Neuronal stem cell (in vitro differentiated cells): ENCODE results near the gene DNASE2.
A peak's percentile ranks its signal among the peaks of the same experiment; 100 is the strongest.

Source experiments
- DNase-seq: peaks from one replicate; pipeline ENCODE4 v3.0.0-alpha.2; 2013; ENCODE audit warnings: low spot score
- H2AFZ ChIP-seq: one replicate; pipeline ENCODE4 v1.6.1; 2013; ENCODE audit warnings: mild to moderate bottlenecking, low read length, inconsistent platforms
- H2AK5ac ChIP-seq: 2 replicates; pipeline ENCODE4 v1.6.1; 2013; ENCODE audit warnings: low read depth, mild to moderate bottlenecking, inconsistent platforms, low read length, moderate library complexity, mixed read lengths
- H2BK120ac ChIP-seq: 2 replicates; pipeline ENCODE4 v1.6.1; 2013; ENCODE audit warnings: low read depth, mild to moderate bottlenecking, inconsistent platforms, low read length, moderate library complexity, mixed read lengths
- H2BK12ac ChIP-seq: one replicate; pipeline ENCODE4 v1.6.1; 2013; ENCODE audit warnings: low read length, inconsistent platforms
- H2BK15ac ChIP-seq: 2 replicates; pipeline ENCODE4 v1.6.1; 2013; ENCODE audit warnings: mild to moderate bottlenecking, low read length, inconsistent platforms, mixed read lengths
- H2BK5ac ChIP-seq: one replicate; pipeline ENCODE4 v1.6.1; 2013; ENCODE audit warnings: inconsistent platforms, mild to moderate bottlenecking, low read length, moderate library complexity
- H3K14ac ChIP-seq: one replicate; pipeline ENCODE4 v1.6.1; 2013; ENCODE audit warnings: low read length, inconsistent platforms
- H3K18ac ChIP-seq: 2 replicates; pipeline ENCODE4 v1.6.1; 2013; ENCODE audit warnings: low read length, inconsistent platforms
- H3K23ac ChIP-seq: 2 replicates; pipeline ENCODE4 v1.6.1; 2013; ENCODE audit warnings: low read depth, mild to moderate bottlenecking, mixed read lengths, low read length, inconsistent platforms; ENCODE audit not compliant: poor library complexity
- H3K27ac ChIP-seq: replicated peaks from 3 replicates; pipeline ENCODE4 v1.5.1; 2013; ENCODE audit warnings: low read length, inconsistent platforms
- H3K27me3 ChIP-seq, 3 experiments: 2 replicates each; pipeline ENCODE4 v1.6.1; 2013; ENCODE audit warnings: low read length in 3 of 3, mild to moderate bottlenecking in 2 of 3, inconsistent platforms in 1 of 3, low read depth in 1 of 3, mixed read lengths in 1 of 3, moderate library complexity in 1 of 3; ENCODE audit not compliant: control insufficient read depth in 3 of 3, insufficient read depth in 3 of 3
- H3K36me3 ChIP-seq, 2 donors: replicated peaks in 1 of 2; 2 replicates each; pipeline ENCODE4 v1.6.1; 2013; ENCODE audit warnings: low read length in 2 of 2; ENCODE audit not compliant: control insufficient read depth in 2 of 2, insufficient read depth in 2 of 2
- H3K4ac ChIP-seq: 2 replicates; pipeline ENCODE4 v1.6.1; 2013; ENCODE audit warnings: inconsistent platforms, mild to moderate bottlenecking, low read length, moderate library complexity
- H3K4me1 ChIP-seq, 2 donors: 1 replicate in 1 of 2; 2 replicates in 1 of 2; pipeline ENCODE4 v1.6.1; 2013; ENCODE audit warnings: low read length in 2 of 2, low read depth in 1 of 2; ENCODE audit not compliant: control insufficient read depth in 2 of 2, insufficient read depth in 1 of 2
- H3K4me2 ChIP-seq: one replicate; pipeline ENCODE4 v1.6.1; 2013; ENCODE audit warnings: mild to moderate bottlenecking, low read length, inconsistent platforms; ENCODE audit not compliant: insufficient read depth, poor library complexity, severe bottlenecking
- H3K4me3 ChIP-seq, 2 donors: 2 replicates each; pipeline ENCODE4 v1.5.1; 2013; ENCODE audit warnings: low read length in 2 of 2, mild to moderate bottlenecking in 2 of 2, inconsistent platforms in 1 of 2, moderate library complexity in 1 of 2
- H3K79me1 ChIP-seq: one replicate; pipeline ENCODE4 v1.6.1; 2013; ENCODE audit warnings: low read depth, mild to moderate bottlenecking, inconsistent platforms, low read length, moderate library complexity
- H3K9ac ChIP-seq: one replicate; pipeline ENCODE4 v1.6.1; 2013; ENCODE audit warnings: mild to moderate bottlenecking, low read depth, low read length, inconsistent platforms; ENCODE audit not compliant: poor library complexity
- H3K9me3 ChIP-seq, 2 donors: replicated peaks in 1 of 2; 2 replicates each; pipeline versions ENCODE3 to v1.6.1; 2013; ENCODE audit warnings: low read length in 2 of 2, mild to moderate bottlenecking in 2 of 2, inconsistent platforms in 1 of 2, low read depth in 1 of 2, mixed read lengths in 1 of 2, moderate library complexity in 1 of 2; ENCODE audit not compliant: control insufficient read depth in 2 of 2, insufficient read depth in 1 of 2
- H4K8ac ChIP-seq: one replicate; pipeline ENCODE4 v1.6.1; 2013; ENCODE audit warnings: low read depth, mild to moderate bottlenecking, inconsistent platforms, low read length, moderate library complexity
- H4K91ac ChIP-seq: one replicate; pipeline ENCODE4 v1.6.1; 2013; ENCODE audit warnings: low read length, low read depth, mild to moderate bottlenecking, inconsistent platforms; ENCODE audit not compliant: poor library complexity
- WGBS, 2 donors: extraction: QIAGEN DNeasy Blood & Tissue Kit; methylation state at CpG; one replicate each; pipeline ENCODE4 v1.1.7; 2013; ENCODE audit warnings: missing lambda C conversion rate in 2 of 2, mixed read lengths in 1 of 2; ENCODE audit not compliant: insufficient read length in 2 of 2, insufficient replicate concordance in 1 of 2; ENCODE audit errors: extremely low coverage in 2 of 2; 5-methylcytosine and 5-hydroxymethylcytosine counted together
- small RNA-seq: library from polyadenylated mRNA; stranded (forward); fragments of <200 nt; extraction: miRNeasy Mini kit (QIAGEN cat#:217004); gene quantifications from one replicate; pipeline ENCODE3, GENCODE V24; 2013; ENCODE audit not compliant: insufficient read depth

The DNASE2 gene

DNA sequence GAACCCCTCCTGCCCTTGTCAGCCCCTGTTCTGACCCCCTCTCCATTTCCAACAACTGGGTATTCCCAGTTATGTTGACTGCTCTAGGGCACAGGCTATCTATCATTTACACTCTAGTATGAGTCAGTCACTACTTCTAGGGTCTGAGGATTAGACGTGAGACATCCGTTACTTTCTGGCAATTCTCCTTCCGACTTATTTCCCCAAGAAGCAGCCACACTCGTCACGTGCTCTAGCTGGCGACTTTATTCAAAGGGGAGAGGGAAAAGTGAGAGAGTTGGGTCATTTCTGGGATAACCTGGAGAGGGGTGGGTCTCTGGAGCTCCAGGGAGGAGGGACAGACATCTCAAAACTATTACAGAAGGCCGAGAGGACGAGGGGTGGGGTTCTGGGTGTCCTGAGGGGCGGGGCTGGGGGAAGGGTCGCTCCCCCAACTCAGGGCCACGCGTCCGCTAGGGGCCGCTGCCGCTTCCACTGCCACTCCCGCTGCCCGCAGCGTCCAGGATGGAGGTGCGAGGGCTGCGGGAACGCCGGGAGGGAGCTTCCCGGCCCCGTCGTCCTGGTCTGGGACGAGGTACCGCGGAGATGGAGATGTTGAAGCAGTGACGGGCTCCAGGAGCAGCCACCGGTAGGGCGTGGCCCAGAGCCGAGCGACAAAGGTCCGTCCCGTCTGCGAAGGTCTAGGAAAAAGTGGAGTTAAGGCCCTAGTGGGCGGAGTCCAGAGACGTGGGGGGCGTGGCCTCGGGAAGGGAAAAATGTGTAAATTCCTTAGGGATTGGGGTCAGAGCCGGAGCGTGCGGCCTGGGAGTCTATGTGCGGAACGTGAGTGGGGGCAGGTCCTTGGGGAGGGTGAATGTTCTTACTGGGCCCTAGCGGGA, 55.8 kb downstream of the DNASE2 start:
- peak overlapping the region; percentile 25 to 72 for H3K4me3 ChIP-seq
- WGBS, 2 donors, result no CpG with 5 or more reads among the region's 46 CpGs
- H3K27me3 ChIP-seq, result peaks cover 0 to 45% (median 9%) of the 10 kb centered on the region in 3 experiments

More for the DNA sequence above, 55.8 kb downstream of the DNASE2 start:
- peak overlapping the region; percentile 88 for H2AFZ ChIP-seq
- H2BK120ac ChIP-seq, result no peak overlapping the region
- H2BK15ac ChIP-seq, result no peak overlapping the region
- H3K4ac ChIP-seq, result no peak overlapping the region
- H3K79me1 ChIP-seq, result no peaks in the 10 kb centered on the region
- H3K9ac ChIP-seq, result no peak overlapping the region
- H3K14ac ChIP-seq, result no peak overlapping the region
- H3K4me2 ChIP-seq, result peak overlapping the region; percentile 51
- H2BK5ac ChIP-seq, result no peak overlapping the region
- H4K8ac ChIP-seq, result no peak overlapping the region
- H3K9me3 ChIP-seq, result no peaks in the 10 kb centered on the region
- no peak overlapping the region for H2BK12ac ChIP-seq
- peak overlapping the region; percentile 16 for H3K23ac ChIP-seq
- H3K27ac ChIP-seq, result no peak overlapping the region
- H4K91ac ChIP-seq, result no peak overlapping the region
- peaks cover 0 to 5% of the 10 kb centered on the region in 2 donors for H3K4me1 ChIP-seq
- DNase-seq, result no peak
- no peaks in the 10 kb centered on the region for H3K36me3 ChIP-seq
- H3K18ac ChIP-seq, result peak overlapping the region; percentile 90
- no peak overlapping the region for H2AK5ac ChIP-seq

Small RNAs within 50 kb of the gene (small RNA-seq; reads per million reads assigned to genes)
- gene MIR5695 (3.9 reads per million, percentile 6 among the genes with 10 or more reads in this experiment), gene MIR6794 (1.2 reads per million)
